PC-9 (cell line): ENCODE results near the gene LTBP4. TPM values are rescaled to one million over a fixed set of nuclear protein-coding genes. Genes with fewer than 3 reads are reported as not detected.

ENCODE experiments used
- BruUV-seq: library from RNA; stranded (reverse); fragments of 400-500 nt; replicated peaks from 2 replicates; lab custom pipeline; 2021; lab: Mats Ljungman, UMichigan
- CTCF ChIA-PET: fragments of 300-600 bp; sonication (Branson Sonifier 250); formaldehyde crosslinking; loops from one replicate; lab custom pipeline; 2022; ENCODE audit warnings: antibody characterized with exemption; lab: Charles Lee
- POLR2A ChIA-PET: fragments of 300-600 bp; sonication (Branson Sonifier 250); formaldehyde crosslinking; loops from one replicate; lab custom pipeline; 2022; ENCODE audit warnings: antibody characterized with exemption; ENCODE audit not compliant: unreplicated experiment; lab: Charles Lee
- DNase-seq, 2 experiments: peaks; one replicate each; pipeline versions ENCODE4 v3.0.0 to v3.0.0-alpha.2; 2015 to 2022; ENCODE audit warnings: mixed read lengths in 1 of 2
- H2AFZ ChIP-seq: fragments of 200-600 bp; sonication (generic); 2 replicates; pipeline ENCODE4 v1.8.1; 2017; ENCODE audit warnings: antibody characterized with exemption
- H3F3A ChIP-seq: fragments of 200-600 bp; sonication (generic); 2 replicates; pipeline ENCODE4 v1.8.1; 2017; ENCODE audit warnings: antibody characterized with exemption, mild to moderate bottlenecking, low read depth; ENCODE audit not compliant: insufficient read depth
- H3K27ac ChIP-seq: fragments of 200-600 bp; sonication (generic); 2 replicates; pipeline ENCODE4 v1.6.1; 2016; ENCODE audit warnings: mixed run types
- H3K27me3 ChIP-seq: fragments of 200-600 bp; sonication (generic); 2 replicates; pipeline ENCODE4 v1.6.1; 2016; ENCODE audit warnings: low read depth, mixed run types; ENCODE audit not compliant: insufficient read depth
- H3K36me3 ChIP-seq: fragments of 200-600 bp; sonication (generic); 2 replicates; pipeline ENCODE4 v1.6.1; 2016; ENCODE audit warnings: low read depth, mixed run types
- H3K4me1 ChIP-seq: fragments of 200-600 bp; sonication (generic); replicated peaks from 2 replicates; pipeline ENCODE4 v1.6.1; 2016; ENCODE audit warnings: mixed run types; ENCODE audit not compliant: insufficient read depth
- H3K4me2 ChIP-seq: fragments of 200-600 bp; sonication (generic); 2 replicates; pipeline ENCODE4 v1.6.1; 2017; ENCODE audit warnings: mixed run types
- H3K4me3 ChIP-seq: fragments of 200-600 bp; sonication (generic); 2 replicates; pipeline ENCODE4 v1.6.1; 2016; ENCODE audit warnings: mixed run types
- H3K79me2 ChIP-seq: fragments of 200-600 bp; sonication (generic); 2 replicates; pipeline ENCODE4 v1.6.1; 2017; ENCODE audit warnings: low read depth, mixed run types
- H3K9me2 ChIP-seq: fragments of 200-600 bp; sonication (generic); 2 replicates; pipeline ENCODE4 v1.8.1; 2017; ENCODE audit warnings: mild to moderate bottlenecking; ENCODE audit not compliant: insufficient read depth
- H3K9me3 ChIP-seq: fragments of 200-600 bp; sonication (generic); 2 replicates; pipeline ENCODE4 v1.8.1; 2016; ENCODE audit warnings: low read depth; ENCODE audit not compliant: insufficient read depth
- H4K20me1 ChIP-seq: fragments of 200-600 bp; sonication (generic); 2 replicates; pipeline ENCODE4 v1.8.1; 2017; ENCODE audit not compliant: insufficient read depth
- CTCF ChIP-seq: fragments of 200-600 bp; sonication (generic); conservative IDR thresholded peaks from 2 replicates; pipeline ENCODE4 v1.6.1; 2017; ENCODE audit warnings: mixed run types, antibody characterized with exemption, mild to moderate bottlenecking, moderate library complexity
- EZH2 ChIP-seq: fragments of 200-600 bp; sonication (generic); IDR thresholded peaks from 2 replicates; pipeline ENCODE4 v1.8.0; 2017; ENCODE audit warnings: antibody characterized with exemption, low read depth
- intact Hi-C: fragments of 100-400 bp; cut with micrococcal nuclease; formaldehyde crosslinking; loops from one replicate; pipeline ENCODE4 v1.10.0; 2022; ENCODE audit not compliant: unreplicated experiment
- total RNA-seq: library from RNA; stranded (reverse); gene quantifications from 2 replicates; pipeline ENCODE4 v1.2.3, GENCODE V29; 2021

LTBP4 gene
- total RNA-seq, 1 experiment from 2014 or later, result 163 TPM

GRCh38 chr19:40592170-40592569, 9.0 kb upstream of the LTBP4 start:
- peaks cover under 1% of the 10 kb centered on the region; the same call in 1 of the 2 replicates for H3K4me1 ChIP-seq
- H3K9me3 ChIP-seq, result no peaks in the 10 kb centered on the region
- no peaks in the 10 kb centered on the region for H4K20me1 ChIP-seq
- H3K27ac ChIP-seq, result no peak overlapping the region
- intact Hi-C loops, result no loop called here
- H3K79me2 ChIP-seq, result no peaks in the 10 kb centered on the region
- ChIA-PET CTCF (no interaction called here), POLR2A (no interaction called here)
- BruUV-seq, result no TSS peak
- H3K4me3 ChIP-seq, result no peak overlapping the region
- no peak overlapping the region for H3K4me2 ChIP-seq
- no peaks in the 10 kb centered on the region for H3K36me3 ChIP-seq
- DNase-seq, result peak in 1 of 2 experiments; percentile 56
- no peak overlapping the region for H2AFZ ChIP-seq
- no peaks in the 10 kb centered on the region for H3K9me2 ChIP-seq
- H3F3A ChIP-seq, result peaks cover 5% of the 10 kb centered on the region; the same call in 1 of the 2 replicates
- H3K27me3 ChIP-seq, result peaks cover under 1% of the 10 kb centered on the region
- TF ChIP-seq CTCF (no peak), EZH2 (no peak)

- Histone ChIP-seq H3K36me3 (no peaks in the 10 kb centered on the region), H3K27ac (no peak overlapping the region), H3K9me2 (no peaks in the 10 kb centered on the region), H3K4me1 (peaks cover 13% of the 10 kb centered on the region; the same call in 1 of the 2 replicates), H3K4me3 (no peak overlapping the region), H3K9me3 (no peaks in the 10 kb centered on the region), H3F3A (peaks cover 5% of the 10 kb centered on the region; the same call in 1 of the 2 replicates), H3K79me2 (no peaks in the 10 kb centered on the region), H4K20me1 (no peaks in the 10 kb centered on the region), H3K4me2 (no peak overlapping the region), H2AFZ (no peak overlapping the region), H3K27me3 (peaks cover 12% of the 10 kb centered on the region)
- DNase-seq, result no peak
- TF ChIP-seq EZH2, result no peak
- no peak for TF ChIP-seq CTCF
- no TSS peak for BruUV-seq
- intact Hi-C loops, result no loop called here
- CTCF ChIA-PET, result no interaction called here
- POLR2A ChIA-PET, result interaction anchor here (0.7 kb wide), 1 partner anchor 12 kb away, joined by 4 read pairs; no protein-coding TSS in a partner anchor
These were observed 6.9 kb upstream of the LTBP4 start for GRCh38 chr19:40594255-40594654.

- POLR2A ChIA-PET, result interaction anchor here (0.7 kb wide), 1 partner anchor 13 kb away, joined by 4 read pairs; no protein-coding TSS in a partner anchor
- H3K4me1 ChIP-seq, result peaks cover 13% of the 10 kb centered on the region; the same call in 1 of the 2 replicates
- H3K79me2 ChIP-seq, result no peaks in the 10 kb centered on the region
- CTCF ChIA-PET, result no interaction called here
- no TSS peak for BruUV-seq
- peaks cover 16% of the 10 kb centered on the region for H3K27me3 ChIP-seq
- H3K4me2 ChIP-seq, result peak overlapping the region; percentile 61; the same call in 1 of the 2 replicates
- no peaks in the 10 kb centered on the region for H3K9me2 ChIP-seq
- H3K9me3 ChIP-seq, result no peaks in the 10 kb centered on the region
- intact Hi-C loops, result no loop called here
- H2AFZ ChIP-seq, result no peak overlapping the region
- no peaks in the 10 kb centered on the region for H4K20me1 ChIP-seq
- no peak overlapping the region for H3K27ac ChIP-seq
- H3K36me3 ChIP-seq, result no peaks in the 10 kb centered on the region
- TF ChIP-seq CTCF (no peak), EZH2 (no peak)
- H3F3A ChIP-seq, result peaks cover 5% of the 10 kb centered on the region; the same call in 1 of the 2 replicates
- DNase-seq, result no peak
- no peak overlapping the region for H3K4me3 ChIP-seq
These were observed 6.5 kb upstream of the LTBP4 start for GRCh38 chr19:40594657-40595091.
